ENCODE data around the gene UBE2J2.

The UBE2J2 gene

DNA sequence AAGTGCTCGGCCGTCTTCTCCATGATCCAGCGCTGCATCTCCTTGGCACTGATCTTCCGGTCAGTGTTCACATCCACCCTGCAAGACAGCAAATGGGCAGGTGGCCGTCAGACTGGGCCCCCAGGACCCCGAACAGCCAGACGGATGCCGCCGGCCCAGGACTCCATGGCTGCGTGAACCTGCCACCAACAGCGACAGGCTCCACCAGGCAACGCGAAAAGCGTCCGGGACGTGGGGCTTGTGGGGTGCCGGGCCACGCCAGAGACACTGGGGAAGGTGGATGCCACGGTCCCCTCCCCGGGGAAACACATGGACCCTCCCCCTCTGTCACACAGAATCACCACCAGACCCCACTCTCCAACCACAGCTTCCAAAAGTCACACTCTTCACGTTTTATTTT lies 49.8 kb downstream of the UBE2J2 start:
- no peak for DNase-seq

DNA sequence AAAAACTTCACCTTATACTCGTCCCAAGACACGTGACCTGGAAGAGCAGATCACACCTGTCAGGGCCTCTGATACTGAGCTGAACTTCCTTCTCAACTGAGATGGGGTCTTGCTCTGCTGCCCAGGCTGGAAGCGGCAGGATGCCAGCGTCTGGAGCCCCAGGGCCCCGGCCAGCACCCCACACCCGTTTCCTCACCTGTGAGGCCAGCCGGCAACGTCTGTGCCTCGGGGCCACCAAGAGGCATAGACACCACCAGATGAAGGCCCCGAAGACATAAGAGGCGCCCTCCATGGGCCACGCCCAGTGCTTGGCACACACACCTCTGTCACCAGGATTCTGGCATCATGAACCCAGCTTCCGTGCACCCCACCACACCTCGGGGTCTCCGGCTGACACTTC lies 50.3 kb downstream of the UBE2J2 start:
- no peak for DNase-seq

DNA sequence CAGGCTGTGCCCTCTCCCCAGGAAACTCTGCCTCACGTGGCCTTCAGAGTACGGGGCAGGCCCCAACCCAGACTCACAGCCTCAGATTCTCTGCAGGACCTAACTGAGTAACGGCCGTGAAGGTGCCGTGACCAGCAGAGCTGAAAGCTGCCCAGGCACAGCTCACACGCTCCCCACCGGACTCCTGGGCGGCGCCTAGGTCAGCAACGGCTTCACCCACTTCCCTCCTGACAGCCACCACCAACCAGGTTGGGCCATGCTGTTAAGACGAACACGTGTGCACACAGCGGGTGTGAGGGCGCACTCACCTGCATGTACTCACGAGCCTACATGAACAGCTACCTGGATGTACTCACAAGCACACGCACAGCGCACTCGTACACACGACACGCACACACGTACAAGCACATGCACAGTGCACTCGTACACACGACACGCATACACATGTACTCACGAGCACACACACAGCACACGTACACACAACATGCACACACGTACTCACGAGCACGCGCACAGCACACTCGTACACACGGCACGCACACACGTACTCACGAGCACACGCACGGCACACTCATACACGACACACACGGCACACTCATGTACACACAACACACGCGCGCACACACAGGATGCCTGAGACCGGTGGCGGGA lies 51.0 kb downstream of the UBE2J2 start:
- DNase-seq: no peak

DNA sequence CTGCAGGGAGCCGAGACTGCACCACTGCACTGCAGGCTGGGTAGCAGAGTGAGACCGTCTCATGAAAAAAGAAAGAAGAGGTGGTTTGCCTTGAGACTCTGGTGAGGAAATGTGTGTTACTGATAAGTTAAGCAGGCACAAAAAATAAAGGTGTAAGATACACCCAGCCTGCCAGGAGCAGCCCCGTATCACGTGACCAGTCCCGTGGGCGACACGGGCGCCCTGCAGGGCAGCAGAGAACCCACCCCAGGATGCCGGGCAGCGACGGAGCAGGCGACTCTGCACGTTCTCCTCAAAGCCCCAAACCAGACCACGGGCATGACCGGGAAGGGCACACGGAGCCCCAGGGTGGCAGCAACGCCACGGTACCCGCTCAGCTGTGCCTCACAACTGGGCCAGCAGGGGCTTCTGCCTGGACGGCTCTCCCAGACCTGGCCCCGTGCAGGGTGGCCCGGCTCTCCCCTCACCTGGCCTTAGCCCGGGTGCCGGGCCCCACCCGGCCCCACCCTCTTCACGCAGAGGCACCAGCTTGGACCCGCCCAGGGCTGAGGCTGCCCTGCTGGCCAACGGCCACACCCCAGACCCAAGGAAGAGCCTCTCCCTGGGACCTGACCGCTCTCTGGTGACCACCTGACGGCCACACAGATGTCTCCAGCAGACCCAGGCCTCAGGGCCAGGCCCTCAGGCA lies 51.6 kb downstream of the UBE2J2 start:
- DNase-seq: no peak

DNA sequence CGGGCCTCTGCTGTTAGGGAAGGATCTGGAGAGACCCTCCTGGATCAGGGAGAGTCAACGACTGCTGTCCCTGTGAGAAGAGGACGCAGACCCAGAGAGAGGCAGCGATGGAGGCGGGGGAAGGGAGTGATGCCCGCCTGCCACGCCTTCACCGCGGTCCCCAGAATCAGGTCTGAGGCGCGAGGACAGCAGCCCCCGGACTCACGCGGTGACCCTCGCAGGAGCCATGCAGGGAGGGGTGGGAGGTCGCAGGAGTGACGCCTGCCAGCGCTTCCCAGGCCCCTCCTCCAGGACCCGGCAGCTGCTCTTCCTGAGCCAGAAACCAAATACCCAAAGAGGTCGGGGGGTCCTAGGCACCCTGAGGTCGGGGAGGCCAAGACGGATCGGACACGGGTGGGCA lies 53.5 kb downstream of the UBE2J2 start:
- no peak for DNase-seq

DNA sequence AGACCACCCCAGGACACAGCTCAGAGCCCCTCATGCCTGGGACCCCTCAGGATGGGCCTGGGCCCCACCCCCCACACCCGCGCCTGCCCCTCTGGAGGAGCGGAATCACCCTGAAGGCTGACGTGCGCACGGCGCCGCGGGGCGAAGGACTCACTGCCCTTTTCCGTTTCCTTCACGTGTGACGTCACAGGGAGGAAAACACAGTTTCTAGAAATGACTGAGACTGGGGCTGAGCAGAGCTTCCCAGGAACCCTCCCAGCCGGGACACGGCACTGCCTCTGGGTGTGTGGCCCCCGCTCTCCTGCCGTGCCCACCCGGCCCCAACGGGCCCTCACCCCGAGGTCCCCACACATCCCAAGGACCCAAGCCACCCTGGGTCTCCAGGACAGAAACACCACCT lies 54.3 kb downstream of the UBE2J2 start:
- DNase-seq: no peak

DNA sequence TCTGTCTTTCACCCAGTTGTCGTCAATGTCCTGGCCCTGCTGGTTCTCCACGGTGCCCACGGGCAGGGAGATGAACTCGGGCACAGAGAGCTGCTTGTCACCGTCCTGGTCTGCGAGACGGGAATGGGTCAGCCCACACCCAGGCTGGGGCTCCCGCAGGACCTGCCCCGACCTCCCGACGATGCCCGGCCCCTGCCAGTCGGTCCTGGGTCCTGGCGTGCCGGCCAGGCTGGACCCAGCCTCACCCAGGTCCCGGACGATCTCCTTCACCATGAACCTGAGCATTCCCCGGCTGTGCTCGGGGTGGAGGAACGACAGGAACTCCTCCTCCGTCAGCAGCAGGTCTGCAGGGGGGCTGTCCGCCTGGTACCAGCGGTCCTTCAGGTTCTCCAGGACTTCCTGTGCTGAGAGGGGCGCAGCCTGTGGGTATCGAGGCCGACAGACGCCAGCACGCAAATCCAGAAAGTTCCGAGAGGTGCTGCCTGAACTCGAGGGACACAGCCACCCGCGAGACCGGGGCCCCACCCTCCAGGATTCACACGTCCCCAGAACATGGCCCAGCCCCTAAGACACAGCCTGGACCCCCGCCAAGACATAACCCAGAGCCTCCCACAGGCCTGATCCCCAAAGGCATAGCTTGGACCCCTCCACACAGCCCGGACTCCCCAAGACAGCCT lies 55.0 kb downstream of the UBE2J2 start:
- no peak for DNase-seq

DNA sequence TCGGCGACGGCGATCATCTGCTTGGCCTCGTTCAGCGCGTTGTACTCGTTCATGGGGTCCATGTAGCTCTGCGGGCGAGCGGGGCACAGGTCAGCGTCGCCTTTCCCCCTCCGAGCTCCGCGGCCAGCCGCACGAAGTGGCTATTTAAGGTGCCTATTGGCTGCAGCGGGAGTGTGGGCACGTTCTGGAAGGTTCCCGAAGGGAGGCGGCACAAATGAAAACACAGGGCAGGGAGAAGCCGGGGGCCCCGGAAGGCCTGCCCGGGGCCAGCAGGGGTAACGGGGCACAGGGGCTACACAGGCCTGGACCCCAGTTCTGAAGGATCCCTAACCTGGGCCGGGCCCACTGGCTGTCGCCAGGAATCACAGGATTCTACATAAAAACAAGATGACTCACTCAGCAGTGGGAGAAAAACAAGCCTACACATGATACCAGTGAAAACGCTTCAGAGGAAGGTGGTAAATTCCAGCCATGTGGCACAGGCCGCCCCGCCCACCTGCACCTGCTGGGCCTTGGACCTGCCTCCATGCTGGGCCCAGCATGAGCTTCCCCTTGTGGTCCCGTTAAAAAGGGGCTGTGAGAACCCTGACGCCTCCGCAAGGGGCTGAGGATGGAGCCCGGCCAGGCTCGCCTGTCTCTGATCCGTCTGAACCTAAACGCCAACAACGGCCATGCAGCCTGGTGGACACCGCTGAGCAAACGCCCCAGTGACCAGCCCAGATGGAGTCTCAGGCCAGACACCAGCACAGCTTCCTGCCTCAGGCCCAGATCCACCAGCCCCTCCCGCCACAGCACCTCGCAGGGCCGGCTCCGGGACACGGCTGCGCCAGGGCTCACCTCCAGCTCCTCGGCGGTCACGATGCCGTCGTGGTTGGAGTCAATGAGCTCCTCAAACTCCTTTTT lies 55.8 kb downstream of the UBE2J2 start:
- DNase-seq: no peak

DNA sequence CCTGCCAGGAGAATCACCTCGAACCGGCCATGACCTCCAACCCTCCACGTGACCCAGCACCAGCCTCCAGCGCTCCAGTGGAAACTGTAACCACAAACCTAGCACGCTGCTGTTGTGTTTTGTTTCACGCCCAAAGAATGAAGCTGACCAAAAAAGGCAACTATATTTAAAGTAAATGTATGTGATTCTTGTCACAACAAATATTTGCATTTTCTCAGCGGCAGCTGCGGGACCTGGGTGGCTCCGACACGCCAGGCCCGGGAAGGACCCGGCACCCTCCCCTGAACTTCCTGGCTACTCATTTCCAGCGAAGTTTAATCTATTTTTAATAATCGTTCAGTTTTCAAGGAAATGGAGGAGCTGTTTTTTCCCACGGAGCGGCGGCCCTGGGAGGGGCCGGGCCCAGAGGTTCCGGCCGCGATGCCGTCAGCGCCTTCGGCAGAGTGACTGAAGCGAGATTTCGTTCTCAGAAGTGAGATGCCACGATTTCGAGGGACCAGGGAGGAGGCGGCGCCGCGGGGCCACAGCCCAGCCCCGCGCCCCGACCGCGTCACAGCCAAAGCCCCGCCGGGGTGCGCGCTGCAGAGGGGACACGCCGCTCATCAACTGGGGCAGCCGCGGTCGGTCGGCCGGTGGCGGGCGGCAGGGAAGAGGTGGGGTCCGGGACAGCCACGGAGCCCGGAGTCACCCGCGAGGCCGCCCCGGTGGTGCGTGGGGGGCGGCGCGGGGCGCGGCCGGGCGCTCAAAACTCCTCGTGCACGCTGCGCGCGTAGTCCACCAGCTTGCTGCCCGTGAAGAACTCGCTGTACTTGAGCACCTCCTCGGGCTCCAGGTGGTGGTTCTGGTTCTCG lies 56.7 kb downstream of the UBE2J2 start:
- DNase-seq: no peak

DNA sequence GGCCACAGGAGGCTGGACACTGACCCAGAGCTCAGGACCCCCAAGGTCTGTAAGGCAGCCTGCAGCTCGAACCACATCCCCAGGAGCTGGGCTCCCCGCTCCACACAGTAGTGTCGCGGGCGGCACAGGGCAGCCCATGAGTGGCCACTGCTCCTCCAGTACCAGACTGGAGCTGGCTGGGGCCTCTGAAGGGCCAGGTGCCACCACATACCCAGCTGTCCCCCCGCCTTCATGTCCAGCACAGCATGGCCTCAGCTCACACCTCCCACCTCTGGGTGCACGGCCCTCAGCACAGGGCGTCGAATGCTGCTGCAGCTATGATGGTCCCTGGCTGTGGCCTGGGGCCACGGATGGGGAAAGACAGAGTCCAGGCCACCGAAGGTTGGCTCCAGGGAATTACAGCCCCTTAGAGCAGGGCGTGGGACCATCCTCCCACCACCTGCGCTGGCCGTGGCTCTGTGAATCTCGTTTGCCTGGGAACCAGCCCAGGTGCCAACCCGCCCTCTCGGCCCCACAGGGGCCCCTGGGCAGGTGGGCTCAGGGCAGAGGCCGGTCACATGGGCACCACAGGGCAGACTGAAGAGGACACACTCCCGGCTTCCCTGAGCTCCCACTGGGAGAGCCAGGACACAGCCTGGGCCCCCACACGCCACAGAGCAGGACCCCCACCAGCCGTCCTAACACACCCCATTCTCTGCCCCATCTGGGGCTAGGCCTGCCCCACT lies 57.6 kb downstream of the UBE2J2 start:
- no peak for DNase-seq

DNA sequence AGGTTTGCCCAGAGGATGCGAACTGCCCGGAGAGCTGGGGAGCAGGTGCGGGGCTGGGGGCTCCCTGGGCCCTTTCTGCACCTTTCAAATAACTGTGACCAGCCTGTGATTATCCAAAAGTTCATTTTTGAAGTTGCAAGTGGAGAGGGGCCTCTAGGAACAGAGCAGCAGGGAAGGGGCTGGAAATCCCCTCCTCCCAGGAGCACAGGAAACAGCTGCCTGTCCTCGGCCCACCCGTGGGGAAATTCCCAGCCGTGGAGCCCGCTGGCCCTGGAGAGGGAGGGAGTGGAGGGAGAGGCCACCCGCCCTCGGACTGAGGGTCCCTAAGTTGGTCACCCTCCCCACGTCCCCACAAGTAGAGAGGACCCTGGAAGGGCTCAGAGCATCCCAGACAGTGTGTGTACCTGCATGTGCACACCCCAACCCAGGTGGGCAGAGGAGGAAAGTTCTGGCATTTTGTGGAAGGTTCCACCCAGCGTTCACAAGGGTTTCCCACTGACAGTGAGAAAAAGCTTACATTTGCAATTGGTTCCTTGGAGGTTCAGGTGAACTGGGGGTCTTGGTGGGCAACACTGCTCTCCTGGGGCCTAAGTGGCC lies 58.5 kb downstream of the UBE2J2 start:
- DNase-seq: no peak

DNA sequence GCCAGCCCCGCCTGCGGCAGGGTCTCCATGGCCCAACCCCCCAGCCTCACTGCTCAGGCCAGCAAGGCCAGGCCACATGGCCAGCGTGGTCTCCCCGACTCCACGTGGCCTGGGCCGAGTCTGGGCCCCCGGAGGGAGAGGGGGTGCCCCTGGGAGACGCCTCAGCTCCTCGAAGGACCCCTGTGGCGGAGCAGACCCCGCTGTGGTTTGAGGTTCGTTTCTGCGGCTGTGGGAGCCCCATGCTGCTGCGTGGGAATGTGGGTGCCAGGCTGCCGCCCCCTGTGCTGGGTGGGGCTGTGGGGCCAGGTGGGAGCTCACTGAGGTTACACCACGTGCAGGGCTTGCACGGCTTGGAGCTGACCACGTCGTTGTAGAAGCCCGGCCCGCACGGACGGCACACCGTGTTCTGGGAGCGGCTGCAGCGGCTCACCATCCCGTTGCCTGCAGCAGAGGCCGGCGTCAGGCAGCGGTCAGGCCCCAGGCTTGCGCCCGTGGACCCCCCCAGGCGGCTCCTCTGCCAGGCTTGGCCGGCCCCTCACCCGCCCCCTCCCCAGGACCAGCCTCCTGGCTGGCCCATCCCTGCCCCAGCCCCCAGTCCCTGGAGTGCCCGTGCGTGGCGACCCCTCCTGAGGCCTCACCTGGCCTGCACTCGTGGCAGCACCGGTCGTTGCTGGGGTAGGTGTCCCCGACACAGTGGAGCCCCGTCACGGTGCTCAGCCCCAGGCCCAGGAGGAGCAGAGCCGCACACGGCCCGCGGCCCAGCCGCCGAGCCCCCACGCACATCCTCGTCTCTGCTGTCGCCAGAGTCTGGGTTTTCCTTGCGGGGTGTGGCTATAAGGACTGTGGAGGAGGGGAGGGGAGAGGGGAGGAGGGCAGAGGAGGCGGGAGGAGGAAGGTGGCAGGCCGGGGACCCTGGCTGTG lies 60.0 kb downstream of the UBE2J2 start, which contains the start of gene TNFRSF4:
TSS of gene TNFRSF4 (minus strand) at position 809 of the 921 bp plus-strand sequence. CDS start at position 783, 26 bp downstream.
- no peak for DNase-seq

DNA sequence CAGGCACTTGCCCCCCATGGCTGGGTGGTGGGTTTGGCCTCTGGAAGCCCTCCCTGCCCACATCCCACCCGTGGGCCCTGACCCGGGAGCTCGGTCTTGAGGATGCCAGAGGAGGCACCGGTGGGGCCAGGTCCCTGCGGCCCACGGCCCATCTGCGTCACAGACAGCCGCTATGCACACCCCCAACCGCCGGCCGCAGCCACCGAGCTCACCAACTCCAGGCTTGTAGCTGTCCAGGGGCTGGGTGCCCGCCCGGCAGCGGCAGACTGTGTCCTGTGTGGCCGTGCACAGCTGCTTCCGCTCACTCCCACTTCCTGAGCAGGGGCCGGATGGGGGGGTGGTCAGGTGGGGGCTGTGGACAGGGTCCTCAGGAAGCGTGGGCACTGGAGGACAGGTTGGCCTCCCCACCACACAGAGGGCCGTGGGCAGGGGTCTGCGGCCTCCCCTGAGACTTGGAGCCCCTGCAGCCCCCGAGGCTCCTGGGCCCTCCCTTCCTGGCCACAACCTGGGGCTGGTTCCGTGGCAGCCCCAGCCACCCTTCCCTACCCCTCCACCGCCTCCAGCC lies 60.8 kb downstream of the UBE2J2 start:
- no peak for DNase-seq

DNA sequence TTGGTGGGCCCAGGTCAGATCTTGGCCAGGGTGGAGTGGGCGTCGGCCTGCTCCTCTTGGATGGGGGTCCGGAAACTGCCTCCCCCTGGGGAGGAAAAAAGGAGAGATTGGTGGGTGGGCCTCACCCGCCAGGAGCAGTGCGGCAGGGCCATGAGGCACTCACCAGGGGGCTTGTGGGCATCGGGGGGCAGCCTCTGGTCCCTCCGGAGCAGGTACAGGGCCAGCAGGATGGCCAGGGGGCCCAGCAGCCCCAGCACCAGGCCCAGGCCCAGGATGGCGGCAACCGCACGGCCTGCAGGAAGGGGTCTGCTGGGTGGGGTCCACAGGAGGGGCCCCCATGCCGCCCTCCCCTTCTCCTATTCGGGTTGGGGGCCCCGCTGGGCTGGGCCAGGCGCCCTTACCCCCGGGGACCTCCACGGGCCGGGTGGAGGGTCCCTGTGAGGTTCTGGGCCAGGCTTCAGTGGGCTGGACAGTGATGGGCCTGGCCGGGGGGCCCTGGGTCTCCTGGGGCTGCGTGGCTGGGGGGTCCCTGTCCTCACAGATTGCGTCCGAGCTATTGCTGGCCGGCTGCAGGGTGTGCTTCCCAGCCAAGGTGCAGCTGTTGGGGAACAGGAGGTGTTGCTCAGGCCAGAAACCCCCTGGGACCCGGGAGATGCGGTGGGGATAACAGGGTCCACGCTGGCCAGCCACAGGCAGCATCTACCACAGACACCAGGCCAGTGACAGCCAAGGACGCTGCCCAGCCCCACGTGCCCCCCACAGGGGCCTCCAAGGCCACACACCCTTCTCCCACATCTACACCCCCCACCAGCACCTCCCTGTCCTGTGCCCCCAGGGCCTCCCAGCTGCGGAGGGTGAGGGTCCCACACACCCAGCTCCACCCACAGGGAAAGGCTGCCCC lies 61.9 kb downstream of the UBE2J2 start:
- no peak for DNase-seq

DNA sequence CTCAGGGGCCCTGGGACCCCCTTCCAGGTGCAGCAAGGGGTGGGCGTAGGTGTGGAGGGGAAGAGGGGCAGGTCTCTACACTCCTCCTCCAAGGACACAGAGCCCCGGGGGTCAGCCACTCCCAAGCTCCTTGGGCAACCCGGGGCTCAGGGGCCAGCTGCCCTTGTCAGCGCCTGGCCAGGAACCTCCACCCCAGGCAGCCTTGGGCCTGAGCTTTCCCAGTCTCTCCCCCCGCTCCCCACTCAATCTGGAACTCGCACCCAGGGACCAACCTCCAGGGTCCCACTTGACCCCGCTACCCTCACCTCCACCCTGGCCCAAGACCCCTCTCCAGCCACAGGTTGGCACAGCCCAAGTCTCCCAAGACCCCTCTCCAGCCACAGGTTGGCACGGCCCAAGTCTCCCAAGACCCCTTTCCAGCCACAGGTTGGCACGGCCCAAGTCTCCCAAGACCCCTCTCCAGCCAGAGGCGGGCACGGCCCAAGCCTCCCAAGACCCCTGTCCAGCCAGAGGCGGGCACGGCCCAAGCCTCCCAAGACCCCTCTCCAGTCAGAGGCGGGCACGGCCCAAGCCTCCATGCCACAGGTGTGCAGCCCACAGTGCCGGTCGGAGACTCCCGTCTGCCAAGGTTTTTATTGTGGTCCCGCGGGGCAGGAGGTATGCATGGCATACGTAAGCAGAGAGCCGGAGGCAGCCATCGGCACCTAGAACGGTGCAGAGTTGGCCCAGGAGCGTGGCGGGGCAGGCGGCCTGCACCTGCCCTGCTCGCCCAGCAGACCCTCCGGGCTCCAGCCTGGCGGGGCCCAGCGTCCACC lies 62.7 kb downstream of the UBE2J2 start:
- DNase-seq: no peak

DNA sequence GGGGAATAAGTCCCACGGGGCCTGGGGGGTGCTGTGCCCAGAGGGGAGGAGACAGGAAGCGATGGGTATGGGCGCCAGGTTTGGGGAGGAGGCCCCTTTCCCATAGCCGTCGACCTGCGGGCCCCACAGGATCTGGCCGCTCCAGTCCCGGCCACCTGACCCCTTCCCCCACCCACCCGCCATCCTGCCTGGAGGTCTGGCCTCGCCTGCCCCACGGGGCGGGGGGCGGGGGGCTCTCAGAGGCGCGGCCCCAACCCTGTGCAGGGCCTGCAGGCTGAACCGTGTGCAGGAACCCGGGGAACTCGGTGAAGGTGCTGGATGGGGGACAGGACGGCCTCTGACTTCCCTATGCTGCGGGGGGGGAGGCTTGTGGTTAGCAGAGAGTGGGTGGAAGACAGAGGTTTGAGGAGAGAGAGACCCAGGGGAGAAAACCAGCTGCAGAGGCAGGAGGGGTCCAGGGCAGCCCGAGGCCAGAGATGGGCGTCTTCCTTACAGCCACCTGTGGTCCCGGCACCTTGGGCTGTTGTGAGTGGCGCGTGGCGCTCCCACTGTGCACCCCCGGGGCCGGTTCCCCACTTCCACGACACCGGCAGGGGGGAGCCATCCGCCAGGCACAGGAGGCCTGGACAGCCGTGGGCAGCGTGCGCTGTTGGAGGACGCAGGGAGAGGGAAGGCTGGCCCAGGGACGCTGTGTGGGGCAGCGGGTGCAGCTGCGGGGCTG lies 64.8 kb downstream of the UBE2J2 start:
- DNase-seq: no peak

DNA sequence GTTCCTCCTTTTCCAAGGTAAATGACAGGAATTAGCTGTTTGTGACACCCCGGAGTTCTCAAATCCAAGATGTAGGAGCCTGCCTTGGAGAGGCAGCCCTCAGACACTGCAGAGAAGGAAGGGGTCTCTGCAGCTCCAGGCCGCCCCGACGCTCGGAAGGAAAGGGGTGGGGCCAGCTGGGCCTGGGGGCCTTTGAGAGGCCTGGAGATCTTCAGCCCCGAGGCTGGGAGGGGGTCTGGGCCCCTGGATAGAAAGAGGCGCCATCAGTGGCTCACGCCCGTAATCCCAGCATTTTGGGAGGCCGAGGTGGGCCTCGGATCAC lies 66.1 kb downstream of the UBE2J2 start:
- DNase-seq: no peak

Data from NCI-H187 (cell line).